Lower leg skin (tissue), 4 donors: ENCODE measurements around the gene SLC25A25. TPM values are rescaled to one million over a fixed set of nuclear protein-coding genes. Genes with fewer than 3 reads are reported as not detected.

Source experiments
- DNase-seq, 2 donors: peaks; one replicate each; pipeline ENCODE4 v3.0.0-alpha.2; 2019; ENCODE audit warnings: low spot score in 2 of 2
- H3K4me3 ChIP-seq: fragments of 200-600 bp; sonication (generic); 2 replicates; pipeline ENCODE4 v1.5.1; 2017; ENCODE audit warnings: mild to moderate bottlenecking, low read depth; ENCODE audit not compliant: poor library complexity, severe bottlenecking
- CTCF ChIP-seq, 3 donors: fragments of 450-650 bp; IDR thresholded peaks; one replicate each; pipeline ENCODE4 v1.5.1; 2016; ENCODE audit warnings: antibody characterized with exemption in 3 of 3, mild to moderate bottlenecking in 3 of 3, moderate library complexity in 2 of 3
- POLR2A ChIP-seq, 2 donors: fragments of 450-650 bp; IDR thresholded peaks; one replicate each; pipeline ENCODE4 v1.6.1; 2016 to 2017; ENCODE audit warnings: antibody characterized with exemption in 2 of 2, mild to moderate bottlenecking in 1 of 2, moderate library complexity in 1 of 2
- WGBS, 2 donors: methylation state at CpG; one replicate each; pipeline ENCODE4 v1.1.5; 2018; 5-methylcytosine and 5-hydroxymethylcytosine counted together
- intact Hi-C: fragments of 100-400 bp; cut with DNase I; formaldehyde crosslinking; loops from one replicate; pipeline ENCODE4 v1.15.0; 2023; ENCODE audit warnings: low total_unique reads
- total RNA-seq, 4 donors: library from RNA; depleted of rRNA; stranded (reverse); fragments of >200 nt; gene quantifications; one replicate each; pipeline ENCODE4 v1.1.0, GENCODE V29; 2016

SLC25A25 gene
- total RNA-seq, 4 donors from 2014 or later: 26.4 to 40.3 (median 32.0) TPM

GRCh38 chr9:128102861-128103588 lies 35.0 kb downstream of the SLC25A25 start:
- DNase-seq: no peak
- H3K4me3 ChIP-seq: no peak overlapping the region
- intact Hi-C loops: no loop called here
- WGBS, 2 donors: 96% methylated on average over 19 to 23 of the region's 23 CpGs
- no peak for TF ChIP-seq CTCF (IDR thresholded peaks at IDR 0.05)
- TF ChIP-seq POLR2A (IDR thresholded peaks at IDR 0.05): no peak

GRCh38 chr9:128103589-128103962 lies 35.5 kb downstream of the SLC25A25 start:
- H3K4me3 ChIP-seq: no peak overlapping the region
- 72 to 81% methylated on average over 8 of the region's 8 CpGs for WGBS, 2 donors
- no peak for DNase-seq
- TF ChIP-seq POLR2A (IDR thresholded peaks at IDR 0.05) (no peak), CTCF (IDR thresholded peaks at IDR 0.05) (no peak)
- intact Hi-C loops: no loop called here

- DNase-seq: no peak
- H3K4me3 ChIP-seq: no peak overlapping the region
- no peak for TF ChIP-seq CTCF (IDR thresholded peaks at IDR 0.05)
- WGBS, 2 donors: 70 to 71% methylated on average over 6 of the region's 6 CpGs
- intact Hi-C loops: no loop called here
Measured at GRCh38 chr9:128104171-128104618, 36.2 kb downstream of the SLC25A25 start.

- TF ChIP-seq CTCF (IDR thresholded peaks at IDR 0.05): no peak
- TF ChIP-seq POLR2A (IDR thresholded peaks at IDR 0.05): no peak
- intact Hi-C loops: no loop called here
- WGBS, 2 donors: 88 to 93% methylated on average over 19 to 21 of the region's 21 CpGs
- no peak overlapping the region for H3K4me3 ChIP-seq
- no peak for DNase-seq
Measured at GRCh38 chr9:128105538-128106175, 37.6 kb downstream of the SLC25A25 start.

GRCh38 chr9:128106181-128106939 lies 38.3 kb downstream of the SLC25A25 start:
- WGBS, 2 donors: 93% methylated on average over 23 of the region's 23 CpGs
- intact Hi-C loops: no loop called here
- TF ChIP-seq CTCF (IDR thresholded peaks at IDR 0.05): no peak
- TF ChIP-seq POLR2A (IDR thresholded peaks at IDR 0.05): no peak
- DNase-seq: no peak
- no peak overlapping the region for H3K4me3 ChIP-seq
